WTC11 (cell line): ENCODE measurements around the gene TBC1D22A. TPM values are rescaled to one million over a fixed set of nuclear protein-coding genes. Genes with fewer than 3 reads are reported as not detected.

Source experiments
- ATAC-seq: fragments of 200-7000 bp; cut with Tn5 transposase; 2 replicates; pipeline ENCODE4 v1.10.0; 2021; ENCODE audit warnings: mild to moderate bottlenecking, moderate library complexity
- CTCF ChIA-PET: fragments of 300-600 bp; sonication (Branson Sonifier 250); formaldehyde crosslinking; loops from one replicate; lab custom pipeline; 2021; ENCODE audit warnings: antibody characterized with exemption; lab: Charles Lee
- POLR2A ChIA-PET: fragments of 350-600 bp; sonication (Branson Sonifier 250); formaldehyde crosslinking; loops from one replicate; lab custom pipeline; 2021; ENCODE audit warnings: antibody characterized with exemption; lab: Charles Lee
- DNase-seq: peaks from one replicate; pipeline ENCODE4 v3.0.0; 2021; ENCODE audit warnings: low spot score
- H3K27ac Mint-ChIP-seq: 2 replicates; pipeline ENCODE4 v1.8.0; 2021; ENCODE audit warnings: mixed read lengths
- H3K27me3 Mint-ChIP-seq: 2 replicates; pipeline ENCODE4 v1.8.0; 2021; ENCODE audit warnings: low read depth, mild to moderate bottlenecking, moderate library complexity, mixed read lengths
- H3K36me3 Mint-ChIP-seq: 2 replicates; pipeline ENCODE4 v1.8.0; 2021; ENCODE audit warnings: mixed read lengths
- H3K4me1 Mint-ChIP-seq: 2 replicates; pipeline ENCODE4 v1.8.0; 2022; ENCODE audit warnings: mixed read lengths
- H3K4me3 Mint-ChIP-seq: 2 replicates; pipeline ENCODE4 v1.8.0; 2021; ENCODE audit warnings: mild to moderate bottlenecking, moderate library complexity, mixed read lengths
- H3K9me3 Mint-ChIP-seq: 2 replicates; pipeline ENCODE4 v1.8.0; 2021; ENCODE audit warnings: mixed read lengths
- ATF1 ChIP-seq: sonication (generic); formaldehyde crosslinking; IDR thresholded peaks from 2 replicates; pipeline ENCODE4 v1.8.1; 2023; ENCODE audit warnings: mild to moderate bottlenecking, moderate library complexity, missing genetic modification reagents
- CREM ChIP-seq: sonication (generic); formaldehyde crosslinking; IDR thresholded peaks from 2 replicates; pipeline ENCODE4 v1.8.1; 2022; ENCODE audit warnings: mild to moderate bottlenecking, missing genetic modification reagents, moderate library complexity
- ELF4 ChIP-seq: sonication (generic); formaldehyde crosslinking; IDR thresholded peaks from 2 replicates; pipeline ENCODE4 v1.8.1; 2022; ENCODE audit warnings: low read depth, mild to moderate bottlenecking, moderate library complexity, missing genetic modification reagents
- FOXP1 ChIP-seq: sonication (generic); formaldehyde crosslinking; IDR thresholded peaks from 2 replicates; pipeline ENCODE4 v1.8.0; 2022; ENCODE audit warnings: missing genetic modification reagents, mild to moderate bottlenecking, moderate library complexity, borderline replicate concordance
- FOXP4 ChIP-seq: sonication (generic); formaldehyde crosslinking; IDR thresholded peaks from 2 replicates; pipeline ENCODE4 v1.8.0; 2022; ENCODE audit warnings: mild to moderate bottlenecking, missing genetic modification reagents
- HMGA2 ChIP-seq: fragments of 250-450 bp; sonication (Bioruptor Pico); IDR thresholded peaks from 2 replicates; pipeline ENCODE4 v1.4.0; 2021; ENCODE audit warnings: mild to moderate bottlenecking, moderate library complexity
- HMGXB4 ChIP-seq: sonication (generic); formaldehyde crosslinking; IDR thresholded peaks from 2 replicates; pipeline ENCODE4 v1.8.1; 2023; ENCODE audit warnings: mild to moderate bottlenecking, moderate library complexity, missing genetic modification reagents
- IRF2 ChIP-seq: sonication (generic); formaldehyde crosslinking; IDR thresholded peaks from 2 replicates; pipeline ENCODE4 v1.8.0; 2022; ENCODE audit warnings: low read depth, missing genetic modification reagents, borderline replicate concordance
- KAT7 ChIP-seq: sonication (generic); formaldehyde crosslinking; IDR thresholded peaks from 2 replicates; pipeline ENCODE4 v1.8.1; 2023; ENCODE audit warnings: missing genetic modification reagents, mild to moderate bottlenecking, borderline replicate concordance
- MXD4 ChIP-seq: fragments of 250-450 bp; sonication (Bioruptor Pico); IDR thresholded peaks from 2 replicates; pipeline ENCODE4 v1.8.0; 2021; ENCODE audit warnings: mild to moderate bottlenecking, moderate library complexity, borderline replicate concordance
- NFE2L1 ChIP-seq: sonication (generic); formaldehyde crosslinking; IDR thresholded peaks from 2 replicates; pipeline ENCODE4 v1.8.1; 2023; ENCODE audit warnings: missing genetic modification reagents
- NFYB ChIP-seq: sonication (generic); formaldehyde crosslinking; conservative IDR thresholded peaks from 2 replicates; pipeline ENCODE4 v1.8.0; 2022; ENCODE audit warnings: low read depth, missing genetic modification reagents
- NR1H2 ChIP-seq: sonication (generic); formaldehyde crosslinking; IDR thresholded peaks from 2 replicates; pipeline ENCODE4 v1.9.0; 2021; ENCODE audit warnings: mild to moderate bottlenecking, moderate library complexity, missing genetic modification reagents
- NR2C2 ChIP-seq: sonication (generic); formaldehyde crosslinking; IDR thresholded peaks from 2 replicates; pipeline ENCODE4 v1.8.0; 2022; ENCODE audit warnings: mild to moderate bottlenecking, missing genetic modification reagents
- PRRX2 ChIP-seq: fragments of 250-450 bp; sonication (Bioruptor Pico); IDR thresholded peaks from 2 replicates; pipeline ENCODE4 v1.8.0; 2021; ENCODE audit warnings: mild to moderate bottlenecking
- RELA ChIP-seq: sonication (generic); formaldehyde crosslinking; IDR thresholded peaks from 2 replicates; pipeline ENCODE4 v1.8.1; 2022; ENCODE audit warnings: missing genetic modification reagents, mild to moderate bottlenecking, borderline replicate concordance
- RORB ChIP-seq: fragments of 250-450 bp; sonication (Bioruptor Pico); IDR thresholded peaks from 2 replicates; pipeline ENCODE4 v1.9.0; 2021; ENCODE audit warnings: mild to moderate bottlenecking
- STAT6 ChIP-seq: sonication (generic); formaldehyde crosslinking; conservative IDR thresholded peaks from 2 replicates; pipeline ENCODE4 v1.8.1; 2023; ENCODE audit warnings: mild to moderate bottlenecking, low read depth, missing genetic modification reagents, moderate library complexity
- ZNF232 ChIP-seq: sonication (generic); formaldehyde crosslinking; IDR thresholded peaks from 2 replicates; pipeline ENCODE4 v1.8.0; 2022; ENCODE audit warnings: mild to moderate bottlenecking, missing genetic modification reagents
- total RNA-seq: library from RNA; stranded (reverse); gene quantifications from 3 replicates; pipeline ENCODE4 v1.2.3, GENCODE V29; 2021
- TF ChIP-seq, protein P1 (sequence below): sonication (generic); formaldehyde crosslinking; IDR thresholded peaks from 2 replicates; pipeline ENCODE4 v1.8.0; 2022; ENCODE audit warnings: mild to moderate bottlenecking, missing genetic modification reagents
- TF ChIP-seq, protein P2 (sequence below): sonication (generic); formaldehyde crosslinking; IDR thresholded peaks from 2 replicates; pipeline ENCODE4 v1.8.1; 2022; ENCODE audit warnings: mild to moderate bottlenecking, missing genetic modification reagents, moderate library complexity, borderline replicate concordance
- TF ChIP-seq, protein P3 (sequence below): sonication (generic); formaldehyde crosslinking; IDR thresholded peaks from 2 replicates; pipeline ENCODE4 v1.8.1; 2023; ENCODE audit warnings: mild to moderate bottlenecking, missing genetic modification reagents, borderline replicate concordance

TBC1D22A gene
- total RNA-seq, 1 experiment from 2014 or later = 18.1 TPM

DNA sequence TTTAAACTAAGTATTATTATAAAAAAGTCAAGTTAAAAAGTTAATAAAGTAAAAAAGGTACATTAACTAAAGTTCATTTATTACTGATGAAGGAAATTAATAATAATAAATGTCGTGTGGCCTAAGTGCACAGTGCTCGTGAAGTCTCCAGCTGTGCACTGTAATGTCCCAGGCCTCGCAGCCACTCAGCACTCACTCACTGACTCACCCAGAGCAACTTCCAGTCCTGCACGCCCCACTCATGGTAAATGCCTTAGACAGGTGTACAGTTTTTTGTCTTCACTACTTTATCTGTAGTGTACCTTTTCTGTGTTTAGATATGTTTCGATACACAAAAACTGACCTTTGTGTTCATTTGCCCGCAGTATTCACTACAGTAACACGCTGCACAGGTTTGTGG is 175.5 kb downstream of the TBC1D22A start:
- POLR2A ChIA-PET = no interaction called here
- no peaks in the 10 kb centered on the region for H3K27me3 Mint-ChIP-seq
- H3K36me3 Mint-ChIP-seq = no peaks in the 10 kb centered on the region
- no peak overlapping the region for H3K27ac Mint-ChIP-seq
- no peaks in the 10 kb centered on the region for H3K9me3 Mint-ChIP-seq
- no peak overlapping the region for H3K4me3 Mint-ChIP-seq
- no peak for ATAC-seq
- CTCF ChIA-PET = no interaction called here
- peaks cover 8% of the 10 kb centered on the region for H3K4me1 Mint-ChIP-seq
- no peak for TF ChIP-seq HMGA2 (CRISPR knock-in tag)
- TF ChIP-seq PRRX2 (CRISPR knock-in tag) = no peak
- TF ChIP-seq FOXP1 (CRISPR knock-in tag) = no peak
- no peak for TF ChIP-seq RELA (CRISPR knock-in tag)
- TF ChIP-seq HMGXB4 (CRISPR knock-in tag) = no peak
- no peak for TF ChIP-seq KAT7 (CRISPR knock-in tag)
- TF ChIP-seq MXD4 (CRISPR knock-in tag) = no peak
- no peak for TF ChIP-seq IRF2 (CRISPR knock-in tag)
- no peak for TF ChIP-seq NR1H2 (CRISPR knock-in tag)
- no peak for TF ChIP-seq NFYB (CRISPR knock-in tag)
- no peak for TF ChIP-seq CREM (CRISPR knock-in tag)
- no peak for TF ChIP-seq STAT6 (CRISPR knock-in tag)
- TF ChIP-seq, protein P1, sequence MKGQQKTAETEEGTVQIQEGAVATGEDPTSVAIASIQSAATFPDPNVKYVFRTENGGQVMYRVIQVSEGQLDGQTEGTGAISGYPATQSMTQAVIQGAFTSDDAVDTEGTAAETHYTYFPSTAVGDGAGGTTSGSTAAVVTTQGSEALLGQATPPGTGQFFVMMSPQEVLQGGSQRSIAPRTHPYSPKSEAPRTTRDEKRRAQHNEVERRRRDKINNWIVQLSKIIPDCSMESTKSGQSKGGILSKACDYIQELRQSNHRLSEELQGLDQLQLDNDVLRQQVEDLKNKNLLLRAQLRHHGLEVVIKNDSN (CRISPR knock-in tag) = no peak
- TF ChIP-seq NFE2L1 = no peak
- no peak for DNase-seq

DNA sequence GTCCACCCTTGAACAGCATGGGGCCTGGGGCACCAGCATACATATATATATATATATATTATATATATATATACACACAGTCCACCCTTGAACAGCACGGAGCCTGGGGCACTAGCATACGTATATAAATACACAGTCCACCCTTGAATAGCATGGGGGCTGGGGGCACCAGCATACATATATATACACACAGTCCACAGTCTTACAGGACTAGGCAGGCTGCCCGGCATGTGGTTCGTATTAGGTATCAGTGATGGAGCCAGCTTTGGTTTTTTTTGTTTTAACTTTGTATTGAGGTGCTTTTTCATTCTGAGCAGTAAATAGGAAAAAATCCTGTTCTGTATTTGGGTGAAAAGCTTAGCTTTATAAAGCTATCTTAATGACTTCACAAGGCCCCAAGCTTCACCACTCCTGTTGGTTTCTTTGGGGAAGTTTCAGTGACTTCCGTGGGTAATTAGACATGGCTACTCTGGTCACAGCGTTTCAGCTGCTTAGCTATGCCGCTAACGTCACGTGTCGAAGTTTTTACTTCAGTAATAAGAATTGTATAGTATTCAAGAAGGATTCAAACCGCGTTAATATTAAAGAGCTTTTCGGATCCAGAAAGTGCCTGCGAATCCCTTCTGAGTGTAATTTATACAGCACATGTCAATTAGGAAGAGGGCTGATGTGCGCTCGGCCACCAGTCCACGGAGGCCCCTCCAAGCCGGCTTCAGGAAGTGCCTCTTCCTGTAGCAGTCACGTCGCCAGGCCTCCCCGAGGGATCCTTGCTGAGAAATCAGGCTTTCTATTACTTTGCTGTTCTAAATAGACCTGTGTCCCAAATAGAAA is 179.7 kb downstream of the TBC1D22A start:
- CTCF ChIA-PET = interaction anchor here (0.8 kb wide), 1 partner anchor 12 kb away, joined by 3 read pairs; no protein-coding TSS in a partner anchor
- no peak for DNase-seq
- no peak overlapping the region for H3K27ac Mint-ChIP-seq
- TF ChIP-seq ELF4 (CRISPR knock-in tag) = no peak
- TF ChIP-seq, protein P2, sequence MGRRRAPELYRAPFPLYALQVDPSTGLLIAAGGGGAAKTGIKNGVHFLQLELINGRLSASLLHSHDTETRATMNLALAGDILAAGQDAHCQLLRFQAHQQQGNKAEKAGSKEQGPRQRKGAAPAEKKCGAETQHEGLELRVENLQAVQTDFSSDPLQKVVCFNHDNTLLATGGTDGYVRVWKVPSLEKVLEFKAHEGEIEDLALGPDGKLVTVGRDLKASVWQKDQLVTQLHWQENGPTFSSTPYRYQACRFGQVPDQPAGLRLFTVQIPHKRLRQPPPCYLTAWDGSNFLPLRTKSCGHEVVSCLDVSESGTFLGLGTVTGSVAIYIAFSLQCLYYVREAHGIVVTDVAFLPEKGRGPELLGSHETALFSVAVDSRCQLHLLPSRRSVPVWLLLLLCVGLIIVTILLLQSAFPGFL (CRISPR knock-in tag) = no peak
- TF ChIP-seq NR1H2 (CRISPR knock-in tag) = no peak
- TF ChIP-seq NR2C2 = no peak
- no peak for TF ChIP-seq RORB
- TF ChIP-seq ZNF232 = no peak
- TF ChIP-seq, protein P3, sequence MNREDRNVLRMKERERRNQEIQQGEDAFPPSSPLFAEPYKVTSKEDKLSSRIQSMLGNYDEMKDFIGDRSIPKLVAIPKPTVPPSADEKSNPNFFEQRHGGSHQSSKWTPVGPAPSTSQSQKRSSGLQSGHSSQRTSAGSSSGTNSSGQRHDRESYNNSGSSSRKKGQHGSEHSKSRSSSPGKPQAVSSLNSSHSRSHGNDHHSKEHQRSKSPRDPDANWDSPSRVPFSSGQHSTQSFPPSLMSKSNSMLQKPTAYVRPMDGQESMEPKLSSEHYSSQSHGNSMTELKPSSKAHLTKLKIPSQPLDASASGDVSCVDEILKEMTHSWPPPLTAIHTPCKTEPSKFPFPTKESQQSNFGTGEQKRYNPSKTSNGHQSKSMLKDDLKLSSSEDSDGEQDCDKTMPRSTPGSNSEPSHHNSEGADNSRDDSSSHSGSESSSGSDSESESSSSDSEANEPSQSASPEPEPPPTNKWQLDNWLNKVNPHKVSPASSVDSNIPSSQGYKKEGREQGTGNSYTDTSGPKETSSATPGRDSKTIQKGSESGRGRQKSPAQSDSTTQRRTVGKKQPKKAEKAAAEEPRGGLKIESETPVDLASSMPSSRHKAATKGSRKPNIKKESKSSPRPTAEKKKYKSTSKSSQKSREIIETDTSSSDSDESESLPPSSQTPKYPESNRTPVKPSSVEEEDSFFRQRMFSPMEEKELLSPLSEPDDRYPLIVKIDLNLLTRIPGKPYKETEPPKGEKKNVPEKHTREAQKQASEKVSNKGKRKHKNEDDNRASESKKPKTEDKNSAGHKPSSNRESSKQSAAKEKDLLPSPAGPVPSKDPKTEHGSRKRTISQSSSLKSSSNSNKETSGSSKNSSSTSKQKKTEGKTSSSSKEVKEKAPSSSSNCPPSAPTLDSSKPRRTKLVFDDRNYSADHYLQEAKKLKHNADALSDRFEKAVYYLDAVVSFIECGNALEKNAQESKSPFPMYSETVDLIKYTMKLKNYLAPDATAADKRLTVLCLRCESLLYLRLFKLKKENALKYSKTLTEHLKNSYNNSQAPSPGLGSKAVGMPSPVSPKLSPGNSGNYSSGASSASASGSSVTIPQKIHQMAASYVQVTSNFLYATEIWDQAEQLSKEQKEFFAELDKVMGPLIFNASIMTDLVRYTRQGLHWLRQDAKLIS (CRISPR knock-in tag) = no peak
- TF ChIP-seq NFYB (CRISPR knock-in tag) = no peak
- TF ChIP-seq ATF1 (CRISPR knock-in tag) = no peak
- no peak for TF ChIP-seq FOXP4 (CRISPR knock-in tag)

More for the DNA sequence above, 179.7 kb downstream of the TBC1D22A start:
- no peaks in the 10 kb centered on the region for H3K36me3 Mint-ChIP-seq
- peaks cover 10% of the 10 kb centered on the region for H3K4me1 Mint-ChIP-seq
- no peak for ATAC-seq
- no peaks in the 10 kb centered on the region for H3K27me3 Mint-ChIP-seq
- no peaks in the 10 kb centered on the region; the same call in 1 of the 2 replicates for H3K9me3 Mint-ChIP-seq
- H3K4me3 Mint-ChIP-seq = no peak overlapping the region
- POLR2A ChIA-PET = no interaction called here
